ENCODE measurements around the gene CDH2.

Gene CDH2

DNA sequence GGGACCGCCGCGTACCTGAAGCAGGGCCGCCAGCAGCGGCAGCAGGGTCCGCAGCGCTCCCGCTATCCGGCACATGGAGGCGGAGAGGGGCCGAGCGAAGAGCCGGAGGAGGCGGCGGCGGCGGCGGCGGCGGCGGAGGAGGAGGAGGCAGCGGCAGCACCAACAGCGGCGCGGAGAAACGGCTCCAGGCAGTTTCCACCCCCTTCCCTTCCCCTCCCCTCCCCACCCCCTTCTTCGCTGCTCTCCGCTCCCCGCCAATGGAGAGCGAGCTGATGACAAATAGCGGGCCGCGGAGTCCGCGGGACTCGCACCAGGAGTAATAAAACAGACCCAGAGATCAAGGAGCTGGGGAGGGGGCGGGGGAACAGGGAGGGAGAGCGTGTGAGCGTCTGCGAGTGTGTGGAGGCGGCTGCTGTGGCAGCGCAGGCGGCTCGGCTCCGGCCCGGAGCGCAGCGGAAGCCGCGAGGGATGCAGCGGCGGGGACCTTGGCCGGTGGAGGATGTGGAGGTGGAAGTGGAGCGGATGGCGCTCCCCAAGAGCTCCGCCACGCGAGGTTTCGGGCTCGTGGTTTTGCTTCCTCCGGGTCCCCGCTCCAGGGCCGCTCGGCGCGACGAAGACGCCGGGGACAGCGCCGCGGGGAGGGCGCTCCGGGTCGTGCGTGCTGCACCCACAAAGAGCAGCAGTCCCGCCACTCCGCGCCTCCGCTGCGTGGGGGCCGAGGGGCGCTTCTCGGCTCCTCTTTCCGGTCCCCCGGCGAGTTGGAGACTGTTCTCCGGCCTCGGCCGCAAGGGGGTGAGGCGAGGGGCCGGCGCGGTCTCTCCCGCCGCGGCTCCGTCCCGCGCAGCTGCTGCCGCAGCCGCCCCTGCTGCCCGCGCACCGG lies at the start of gene CDH2:
CDH2 (minus strand) TSS at position 183 of the 880 bp plus-strand sequence; CDS start at position 75, 108 bp downstream.
- peak; percentile 74 for DNase-seq

DNA sequence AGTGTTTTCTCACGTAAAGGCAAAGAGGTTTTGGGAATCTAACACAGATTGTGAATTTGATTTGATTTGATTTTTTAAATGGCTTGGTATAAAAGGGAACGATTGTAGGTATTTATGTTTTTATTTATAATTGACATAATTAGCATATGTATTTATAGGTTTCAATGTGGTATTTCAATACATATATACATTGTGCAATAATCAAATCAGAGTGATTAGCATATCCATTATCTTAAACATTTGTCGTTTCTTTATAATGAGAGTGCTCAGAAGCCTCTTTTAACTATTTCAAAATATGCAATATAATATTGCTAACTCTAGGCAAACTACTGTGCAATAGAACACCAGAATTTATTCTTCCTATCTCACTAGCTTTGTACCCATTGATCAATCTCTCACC lies 35.1 kb upstream of the CDH2 start:
- no peak for DNase-seq

- DNase-seq, result no peak
Measured at GRCh38 chr18:28208712-28209265, 31.9 kb upstream of the CDH2 start.

DNA sequence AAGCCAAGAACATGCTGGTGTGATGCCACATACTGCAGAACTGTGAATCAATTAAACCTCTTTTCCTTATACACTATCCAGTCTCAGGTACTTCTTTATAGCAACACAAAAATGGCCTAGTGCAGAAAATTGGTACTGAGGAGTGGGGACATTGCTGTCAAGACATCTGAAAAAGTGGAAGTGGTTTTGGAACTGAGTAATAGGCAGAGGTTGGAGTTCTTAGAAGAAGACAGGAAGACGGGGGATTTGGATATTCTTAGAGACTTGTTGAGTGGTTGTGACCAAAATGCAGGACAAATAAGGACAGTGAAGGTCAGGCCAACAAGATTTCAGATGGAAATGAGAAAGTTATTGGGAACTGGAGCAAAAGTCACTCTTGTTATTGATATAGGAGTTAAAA lies 31.3 kb upstream of the CDH2 start:
- no peak for DNase-seq

DNA sequence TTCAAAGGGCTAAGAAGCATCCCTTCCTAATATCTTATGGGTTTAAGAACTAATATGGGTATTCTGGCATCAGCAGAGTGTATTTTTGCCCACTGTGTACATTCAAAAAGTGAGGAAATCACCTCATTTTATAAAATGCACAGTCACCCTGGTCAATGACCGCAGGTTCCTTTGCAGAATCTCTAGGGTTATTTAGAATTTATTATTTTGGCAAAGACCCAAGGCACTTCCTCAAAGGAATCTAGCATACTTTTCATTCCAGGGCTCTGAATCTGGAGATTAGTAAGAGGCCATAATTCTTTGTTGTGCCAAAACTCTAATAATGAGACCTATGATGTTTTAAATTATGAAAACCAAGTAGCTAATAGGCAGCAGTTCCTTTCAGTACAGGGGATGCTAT lies 27.2 kb upstream of the CDH2 start:
- DNase-seq, result no peak

GRCh38 chr18:28201056-28201455 lies 24.1 kb upstream of the CDH2 start:
- DNase-seq, result no peak

DNA sequence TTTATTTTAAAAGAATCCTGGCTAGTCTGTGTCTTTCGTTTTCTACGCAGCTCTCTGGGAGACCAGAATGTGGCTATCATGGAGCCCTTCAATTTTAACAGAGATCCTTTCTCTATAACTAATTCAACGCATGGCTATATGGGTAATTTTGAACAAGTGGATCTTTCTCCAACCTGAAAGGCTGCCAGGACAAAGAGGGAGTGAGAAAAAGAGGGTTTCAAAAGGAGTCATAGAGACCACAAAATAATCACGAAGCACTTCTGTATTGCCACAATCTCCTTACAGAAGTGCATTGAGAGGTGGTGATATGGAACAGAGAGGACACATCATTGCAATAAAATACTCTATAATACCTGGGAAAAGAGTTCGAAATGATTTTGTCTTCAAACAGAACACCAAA lies 21.7 kb upstream of the CDH2 start:
- DNase-seq, result no peak

GRCh38 chr18:28193177-28193778 lies 16.3 kb upstream of the CDH2 start:
- DNase-seq, result no peak

DNA sequence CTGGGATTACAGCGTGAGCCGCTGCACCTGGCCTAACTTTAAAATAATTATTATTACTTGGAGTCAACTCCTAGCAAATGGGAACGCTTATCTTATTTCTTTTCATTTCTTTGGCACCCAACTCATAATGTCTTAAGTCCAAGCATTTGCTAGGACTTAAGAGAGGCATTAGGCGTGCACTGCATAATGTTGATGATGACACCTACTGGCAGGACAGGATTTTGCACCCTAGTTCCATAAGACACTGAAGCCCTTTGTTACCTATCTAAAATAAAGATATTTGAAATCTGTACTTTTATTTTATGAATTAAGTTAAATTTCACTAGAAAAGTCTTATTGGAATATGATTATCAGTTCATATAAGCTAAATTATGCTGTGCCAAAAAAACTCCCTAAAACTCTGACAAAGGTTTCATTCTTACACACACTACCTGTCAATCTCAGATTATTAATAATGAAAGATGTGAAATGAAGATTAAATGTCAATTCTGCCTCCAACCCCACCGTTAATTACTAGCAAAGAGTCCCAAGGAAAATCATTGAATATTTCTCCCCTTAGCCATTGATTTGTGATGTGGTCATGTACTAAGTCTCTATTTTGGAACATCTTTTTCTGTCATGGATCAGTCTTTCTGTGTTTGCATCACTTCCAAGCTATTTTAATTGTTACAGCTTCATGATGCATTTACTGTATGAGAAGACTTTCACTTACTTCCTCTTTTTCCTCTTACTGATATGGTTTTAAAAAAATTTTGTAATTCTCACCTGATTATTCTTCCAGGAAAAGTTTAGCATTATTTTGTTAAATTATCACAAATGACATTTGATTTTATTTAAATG lies 12.7 kb upstream of the CDH2 start:
- peak; percentile 10 for DNase-seq

- no peak for DNase-seq
Measured at GRCh38 chr18:28185121-28185520, 8.2 kb upstream of the CDH2 start.

GRCh38 chr18:28183418-28184078 lies 6.6 kb upstream of the CDH2 start:
- no peak for DNase-seq

DNA sequence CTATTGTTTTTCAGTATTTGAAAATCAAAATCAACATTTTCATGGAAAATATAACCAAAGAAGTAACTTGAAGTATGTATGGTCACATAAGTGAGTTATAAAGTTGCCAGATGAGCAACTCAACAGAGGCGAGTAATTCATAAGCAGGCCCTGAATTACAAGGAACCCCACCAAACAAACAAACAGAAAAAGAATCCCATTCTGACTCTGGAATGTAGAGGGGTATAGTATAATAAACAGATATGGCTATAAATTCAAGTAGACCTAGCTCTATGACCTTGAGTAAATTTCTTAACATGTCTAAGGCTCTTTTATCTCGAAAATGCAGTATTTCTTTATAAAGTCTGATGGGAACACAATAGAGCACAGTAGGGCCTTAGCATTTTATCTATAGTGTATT lies 4.7 kb upstream of the CDH2 start:
- DNase-seq, result no peak

GRCh38 chr18:28178720-28179119 lies 1.8 kb upstream of the CDH2 start:
- DNase-seq, result no peak

- peak; percentile 12 for DNase-seq
Measured at GRCh38 chr18:28177828-28178635, 1.1 kb upstream of the CDH2 start.

DNA sequence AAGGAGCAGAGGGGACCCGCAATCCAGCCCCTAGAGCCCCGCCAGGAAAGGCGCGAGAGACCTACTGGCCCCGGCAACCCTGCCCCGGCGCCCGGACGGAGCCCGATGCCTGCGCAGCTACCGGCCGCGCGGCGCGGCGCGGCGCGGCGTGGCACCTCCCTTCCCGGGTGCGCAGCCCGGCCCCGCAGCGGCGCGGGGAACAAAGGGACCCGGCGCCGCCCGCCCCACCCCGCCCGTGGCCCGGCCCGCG lies 307 bp downstream of the CDH2 start:
- no peak for DNase-seq

DNA sequence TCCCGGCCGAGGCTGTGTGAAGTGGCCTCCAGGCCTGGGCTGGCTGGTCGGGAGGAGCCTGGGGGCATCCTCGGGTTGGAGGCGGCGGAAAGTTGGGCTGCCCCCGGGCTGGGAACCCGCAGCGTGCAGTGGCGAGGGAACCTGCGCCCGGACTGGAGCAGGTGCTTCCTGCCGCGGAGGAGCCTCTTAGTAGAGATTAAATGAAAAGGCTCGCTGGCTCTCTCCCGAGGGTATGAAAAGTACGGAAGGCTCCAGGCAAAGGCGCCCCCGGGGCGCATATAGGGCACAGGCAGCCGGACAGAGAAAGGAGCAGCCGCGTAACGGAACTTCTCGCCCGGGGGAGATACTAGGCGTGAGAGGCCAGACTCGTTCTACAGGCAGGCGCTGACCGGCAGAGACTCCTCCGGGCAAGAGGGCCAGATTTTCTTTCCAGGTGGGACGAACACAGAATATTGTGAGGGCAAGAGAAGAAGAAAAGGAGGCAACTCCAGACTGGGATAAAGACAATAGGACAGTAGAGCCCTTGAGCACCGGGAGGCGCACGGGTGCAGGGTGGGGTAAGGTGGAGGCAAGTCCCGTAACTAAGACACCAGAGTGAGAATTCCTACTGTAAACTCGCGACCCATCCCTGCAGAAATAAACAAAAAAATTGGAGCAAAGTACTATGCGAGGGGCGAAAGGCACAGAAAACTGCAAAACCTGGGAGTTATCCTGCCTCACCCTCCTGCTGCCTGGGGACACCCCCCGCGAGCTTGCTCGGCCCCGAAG lies 816 bp downstream of the CDH2 start:
- no peak for DNase-seq

DNA sequence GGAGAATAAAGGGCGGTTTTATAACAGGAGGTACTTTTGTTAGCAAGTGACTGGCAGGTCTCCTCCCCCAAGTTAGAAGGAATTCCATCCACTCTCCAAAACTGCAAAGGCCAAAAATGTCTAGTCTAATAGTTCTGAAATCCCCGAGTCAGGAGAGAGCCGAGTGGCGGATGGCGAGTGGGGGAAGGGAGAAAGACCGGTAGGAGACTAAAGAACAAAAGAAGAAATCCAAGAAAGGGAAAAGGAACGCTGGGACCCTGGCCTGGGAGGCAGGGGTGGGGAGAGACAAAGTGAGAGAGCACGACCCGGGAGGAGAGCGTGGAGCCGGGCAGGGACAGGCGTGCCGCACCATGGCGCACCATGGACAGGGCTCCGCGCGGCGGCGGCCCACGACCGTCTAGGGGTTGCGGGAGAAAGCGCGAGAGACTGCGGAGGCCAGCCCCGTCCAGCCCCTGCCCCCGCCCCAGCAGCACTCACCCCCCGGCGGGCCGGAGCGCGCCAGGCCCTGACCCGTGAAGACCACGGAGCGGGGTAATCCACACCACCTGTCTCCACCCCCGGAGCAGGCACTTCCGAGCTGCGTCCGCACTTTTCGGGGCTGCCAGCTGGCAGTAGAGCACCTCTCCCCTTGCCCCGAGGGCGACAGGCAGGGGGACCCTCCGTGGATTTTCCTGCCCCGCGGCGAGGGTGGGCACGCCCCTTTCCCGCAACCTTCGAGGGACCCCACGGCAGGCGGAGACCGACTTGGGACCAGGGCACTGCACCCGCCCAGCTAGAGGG lies 1.6 kb downstream of the CDH2 start:
- DNase-seq, result no peak

DNA sequence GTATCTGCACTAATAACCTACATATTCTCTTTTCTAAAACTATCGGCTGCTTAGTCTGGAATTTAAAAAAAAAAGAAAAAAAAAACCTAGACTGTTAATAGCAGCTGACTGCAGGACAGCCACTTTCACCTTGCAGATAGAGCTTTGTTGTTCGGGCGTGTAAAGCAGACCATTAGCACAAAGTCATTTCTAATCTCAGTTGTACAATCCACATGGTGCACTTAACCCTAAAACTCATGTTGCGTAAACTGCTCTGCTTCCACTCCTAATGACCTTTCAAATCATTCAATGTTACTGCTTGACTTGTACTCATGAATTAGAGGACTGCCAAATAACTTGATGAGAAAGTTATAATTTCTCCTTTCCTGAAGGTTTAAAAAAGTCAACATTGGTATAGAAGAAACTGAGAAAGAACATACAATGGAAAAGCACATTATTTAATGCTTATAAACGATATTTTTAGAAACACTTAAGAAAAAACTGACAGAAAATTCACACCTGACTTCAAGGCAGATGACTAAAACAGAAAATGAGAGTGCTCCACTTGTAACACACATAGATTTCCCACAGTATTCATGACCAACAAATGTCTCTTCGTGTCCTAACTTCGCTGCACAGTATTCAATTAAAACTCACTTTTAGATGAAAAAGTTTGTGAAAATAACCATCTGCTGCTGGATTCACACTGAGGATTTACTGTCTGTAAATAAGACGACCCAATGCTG lies 2.6 kb downstream of the CDH2 start:
- DNase-seq, result no peak

DNA sequence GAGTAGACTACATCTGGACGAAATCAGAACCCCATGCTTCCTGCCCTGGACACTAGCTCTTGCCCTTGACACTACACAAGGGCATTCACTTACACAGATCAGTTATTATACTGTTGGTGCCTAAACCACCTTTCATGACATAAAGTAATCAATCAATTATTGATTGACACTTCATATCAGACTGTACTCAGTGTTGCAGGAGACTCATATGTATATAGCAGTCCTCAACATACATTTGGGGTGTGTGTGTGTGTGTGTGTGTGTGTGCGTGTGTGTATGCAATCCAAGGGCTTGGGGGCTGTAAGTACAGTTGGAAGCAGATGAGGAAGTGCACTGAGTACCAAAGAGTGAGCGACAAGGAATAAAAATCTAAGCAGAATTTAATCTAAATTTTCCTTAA lies 5.1 kb downstream of the CDH2 start:
- DNase-seq, result no peak

- no peak for DNase-seq
Measured at GRCh38 chr18:28168725-28169124, 8.2 kb downstream of the CDH2 start.

Data from NCI-H1694 (cell line).